Type B pancreatic cell (in vitro differentiated cells): ENCODE data around the gene ADAM10. TPM values are rescaled to one million over a fixed set of nuclear protein-coding genes. Genes with fewer than 3 reads are reported as not detected.

Experiments used
- DNase-seq: peaks from one replicate; pipeline ENCODE4 v3.0.0; 2021; ENCODE audit warnings: mixed read lengths; ENCODE audit not compliant: unreplicated experiment; ENCODE audit errors: extremely low spot score
- H3K27ac Mint-ChIP-seq: 2 replicates; pipeline ENCODE4 v1.8.0; 2021; ENCODE audit warnings: mild to moderate bottlenecking, mixed read lengths
- H3K27me3 Mint-ChIP-seq: 2 replicates; pipeline ENCODE4 v1.8.0; 2021; ENCODE audit warnings: mixed read lengths
- H3K36me3 Mint-ChIP-seq: 2 replicates; pipeline ENCODE4 v1.8.0; 2021; ENCODE audit warnings: mixed read lengths
- H3K4me1 Mint-ChIP-seq: one replicate; pipeline ENCODE4 v1.8.0; 2021; ENCODE audit warnings: mixed read lengths; ENCODE audit not compliant: unreplicated experiment
- H3K4me3 Mint-ChIP-seq: 2 replicates; pipeline ENCODE4 v1.8.0; 2021; ENCODE audit warnings: mild to moderate bottlenecking, mixed read lengths
- H3K9me3 Mint-ChIP-seq: 2 replicates; pipeline ENCODE4 v1.8.0; 2021; ENCODE audit warnings: mixed read lengths
- CTCF ChIP-seq: fragments of 200-600 bp; sonication (generic); conservative IDR thresholded peaks from 2 replicates; pipeline ENCODE4 v1.5.0; 2021; ENCODE audit warnings: antibody characterized with exemption, mild to moderate bottlenecking
- total RNA-seq: library from RNA; stranded (reverse); gene quantifications from 2 replicates; pipeline ENCODE4 v1.2.1, GENCODE V29; 2021; ENCODE audit warnings: low replicate concordance

The ADAM10 gene
- total RNA-seq, 1 donor from 2014 or later, result 228 TPM

DNA sequence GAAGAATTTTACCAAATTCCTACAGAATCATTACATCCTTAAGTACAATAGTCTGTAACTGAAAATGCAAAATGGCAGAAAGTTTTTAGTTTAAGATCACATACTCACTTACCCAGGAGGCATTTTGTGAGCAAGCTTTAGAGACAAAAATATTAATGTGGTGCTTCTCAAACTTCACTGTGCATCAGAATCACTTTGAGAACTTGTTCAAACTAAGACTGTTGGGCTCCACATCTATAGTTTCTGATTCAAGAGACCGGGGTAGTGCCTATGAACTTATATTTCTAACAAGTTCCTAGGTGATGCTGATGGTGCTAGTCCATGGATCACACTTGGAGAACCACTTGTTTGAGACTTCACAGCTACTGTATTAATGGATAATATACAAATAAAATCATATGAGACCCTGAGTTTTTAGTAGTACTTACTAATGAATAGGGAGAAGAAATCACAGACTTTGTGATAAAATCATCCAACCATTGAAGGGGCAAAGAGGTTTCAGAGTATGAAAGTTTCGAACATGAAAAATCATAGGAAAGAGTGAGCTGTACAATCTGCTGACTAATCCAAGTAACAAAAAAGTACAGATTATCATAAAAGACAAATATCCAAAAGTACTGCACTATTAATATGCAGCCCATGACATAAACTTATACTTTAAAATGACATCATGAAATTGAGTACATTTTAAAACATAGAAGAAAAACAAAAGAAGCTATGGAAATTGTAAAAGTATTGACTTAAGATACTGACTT lies 110.3 kb downstream of the ADAM10 start:
- no peak overlapping the region for H3K4me3 Mint-ChIP-seq
- H3K27ac Mint-ChIP-seq, result no peak overlapping the region
- H3K27me3 Mint-ChIP-seq, result no peaks in the 10 kb centered on the region
- no peak for TF ChIP-seq CTCF
- no peaks in the 10 kb centered on the region for H3K4me1 Mint-ChIP-seq
- H3K36me3 Mint-ChIP-seq, result peaks cover 38% of the 10 kb centered on the region
- no peak for DNase-seq
- H3K9me3 Mint-ChIP-seq, result no peaks in the 10 kb centered on the region

DNA sequence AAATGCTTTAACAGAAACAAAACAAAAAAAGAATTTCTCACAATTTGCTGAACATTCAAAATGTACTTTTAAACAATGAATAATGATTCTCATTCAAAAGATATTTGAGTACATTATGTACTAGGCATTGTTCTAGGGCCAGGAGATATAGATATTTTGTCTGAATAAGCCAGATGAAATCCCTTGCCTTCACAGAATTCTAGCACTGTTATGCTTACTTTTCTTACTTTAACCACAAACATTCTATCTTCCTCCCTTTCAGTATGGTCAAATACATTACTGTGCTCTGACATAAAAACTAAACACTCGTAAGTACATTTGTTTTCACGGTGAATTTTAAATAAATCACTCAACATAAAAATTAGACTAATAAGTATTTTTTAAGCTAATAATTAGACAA lies 116.7 kb downstream of the ADAM10 start:
- no peaks in the 10 kb centered on the region for H3K9me3 Mint-ChIP-seq
- H3K36me3 Mint-ChIP-seq, result peaks cover 37% of the 10 kb centered on the region
- no peak for DNase-seq
- H3K27ac Mint-ChIP-seq, result no peak overlapping the region
- H3K4me3 Mint-ChIP-seq, result no peak overlapping the region
- no peak for TF ChIP-seq CTCF
- H3K27me3 Mint-ChIP-seq, result no peaks in the 10 kb centered on the region
- H3K4me1 Mint-ChIP-seq, result peaks cover 3% of the 10 kb centered on the region

GRCh38 chr15:58631319-58631718 lies 118.2 kb downstream of the ADAM10 start:
- H3K9me3 Mint-ChIP-seq, result no peaks in the 10 kb centered on the region
- H3K4me3 Mint-ChIP-seq, result no peak overlapping the region
- H3K36me3 Mint-ChIP-seq, result peaks cover 41% of the 10 kb centered on the region
- DNase-seq, result no peak
- H3K4me1 Mint-ChIP-seq, result peaks cover 11% of the 10 kb centered on the region
- no peaks in the 10 kb centered on the region for H3K27me3 Mint-ChIP-seq
- H3K27ac Mint-ChIP-seq, result no peak overlapping the region
- TF ChIP-seq CTCF, result no peak

GRCh38 chr15:58629625-58630024 lies 119.9 kb downstream of the ADAM10 start:
- peaks cover 11% of the 10 kb centered on the region for H3K4me1 Mint-ChIP-seq
- no peaks in the 10 kb centered on the region for H3K27me3 Mint-ChIP-seq
- peaks cover 53% of the 10 kb centered on the region for H3K36me3 Mint-ChIP-seq
- no peak for TF ChIP-seq CTCF
- H3K4me3 Mint-ChIP-seq, result no peak overlapping the region
- DNase-seq, result no peak
- H3K9me3 Mint-ChIP-seq, result no peaks in the 10 kb centered on the region
- no peak overlapping the region for H3K27ac Mint-ChIP-seq

GRCh38 chr15:58628206-58628947 lies 121.1 kb downstream of the ADAM10 start:
- Mint-ChIP-seq H3K9me3 (peaks cover 2% of the 10 kb centered on the region), H3K36me3 (peaks cover 50% of the 10 kb centered on the region), H3K4me3 (no peak overlapping the region), H3K27me3 (no peaks in the 10 kb centered on the region), H3K27ac (peak overlapping the region; percentile 60), H3K4me1 (peaks cover 11% of the 10 kb centered on the region)
- no peak for TF ChIP-seq CTCF
- DNase-seq, result no peak
